GM12865 (cell line): ENCODE measurements around the gene MEG3.
A peak's percentile ranks its signal among the peaks of the same experiment; 100 is the strongest.

Experiments used
- DNase-seq: peaks from one replicate; pipeline ENCODE4 v3.0.0; 2010; ENCODE audit warnings: low read depth
- H3K4me3 ChIP-seq: 2 replicates; pipeline ENCODE4 v1.5.1; 2011; ENCODE audit warnings: mild to moderate bottlenecking, low read depth, low read length, control low read depth
- CTCF ChIP-seq: IDR thresholded peaks from 2 replicates; pipeline ENCODE4 v1.5.1; 2011; ENCODE audit warnings: low read length, control low read depth, low read depth, inconsistent platforms; ENCODE audit not compliant: insufficient read depth; ENCODE audit errors: missing control alignments

Gene MEG3

DNA sequence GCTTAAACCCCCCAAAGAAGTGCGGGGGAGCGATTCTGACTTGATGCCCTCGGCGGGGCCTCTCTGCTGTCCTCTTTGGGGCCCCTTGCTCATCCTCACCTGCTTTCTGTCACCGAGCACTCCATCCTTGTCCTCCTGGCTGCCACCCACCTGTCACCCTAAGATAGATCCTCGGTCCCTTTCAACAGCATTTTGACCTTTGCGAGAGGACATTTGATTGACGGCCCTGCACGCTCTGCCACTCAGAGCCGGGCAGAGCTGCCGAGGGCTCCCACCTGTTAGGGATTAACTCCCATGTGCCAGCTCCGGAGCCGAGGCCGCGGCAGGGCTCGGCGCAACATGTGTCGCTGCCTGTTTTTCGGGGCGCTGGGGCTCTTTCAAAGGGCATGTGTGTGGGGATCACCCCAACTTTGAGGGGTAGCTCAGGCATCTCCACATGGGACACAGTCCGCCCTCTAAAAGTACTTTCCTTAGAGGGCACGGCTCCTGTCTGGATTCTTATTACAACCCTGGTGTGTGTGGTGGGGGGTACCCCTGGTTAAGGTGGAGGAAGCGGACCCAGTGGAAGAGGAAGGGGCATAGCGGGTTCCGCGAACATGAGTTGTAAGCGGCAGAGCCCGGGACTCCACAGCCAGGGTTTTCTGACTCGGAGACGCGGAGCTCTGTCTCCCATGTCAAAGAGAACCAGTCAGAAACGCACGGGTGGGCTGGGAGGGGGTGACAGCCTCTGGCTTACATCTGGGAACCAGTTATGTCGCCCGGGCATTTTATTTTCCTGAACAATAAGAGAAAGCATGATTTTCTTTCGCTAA, 811 bp upstream of the MEG3 start:
- DNase-seq: no peak
- no peak for TF ChIP-seq CTCF
- no peak overlapping the region for H3K4me3 ChIP-seq

DNA sequence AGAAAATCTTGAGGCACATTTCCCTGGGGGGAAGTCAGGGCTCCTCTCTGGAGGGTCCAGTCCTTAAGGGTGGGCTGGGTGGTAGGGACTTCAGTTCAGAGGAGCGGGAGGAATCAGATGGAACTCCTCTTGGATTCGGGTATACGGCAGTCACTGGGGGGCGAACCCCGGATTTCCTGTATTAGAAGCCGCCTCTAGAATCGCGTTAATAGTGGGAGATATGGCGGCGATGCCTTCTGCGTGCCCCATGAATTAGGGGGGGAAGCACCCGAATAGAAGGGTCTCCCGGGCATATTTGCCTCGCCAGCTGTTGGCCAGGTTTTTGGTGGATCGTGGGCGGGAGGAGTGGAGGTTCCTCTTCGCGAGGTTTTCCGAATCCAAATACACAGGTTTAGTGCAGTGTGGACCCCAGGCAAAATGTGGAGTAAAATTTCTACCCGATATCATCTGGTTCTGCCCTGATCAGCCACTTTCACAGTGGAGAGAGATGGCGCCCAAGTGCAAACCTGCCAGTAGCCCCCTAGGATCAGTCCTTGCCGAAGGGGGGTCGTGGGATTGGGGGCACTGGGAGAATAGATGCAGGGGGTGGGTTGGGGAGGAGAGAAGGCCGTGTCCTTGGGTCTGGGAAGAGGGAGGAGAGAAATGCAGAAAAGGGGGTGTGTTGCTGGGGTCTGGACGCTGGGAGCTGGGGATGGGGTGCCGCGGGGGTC, 628 bp downstream of the MEG3 start:
- H3K4me3 ChIP-seq: no peak overlapping the region
- no peak for DNase-seq
- TF ChIP-seq CTCF: no peak

DNA sequence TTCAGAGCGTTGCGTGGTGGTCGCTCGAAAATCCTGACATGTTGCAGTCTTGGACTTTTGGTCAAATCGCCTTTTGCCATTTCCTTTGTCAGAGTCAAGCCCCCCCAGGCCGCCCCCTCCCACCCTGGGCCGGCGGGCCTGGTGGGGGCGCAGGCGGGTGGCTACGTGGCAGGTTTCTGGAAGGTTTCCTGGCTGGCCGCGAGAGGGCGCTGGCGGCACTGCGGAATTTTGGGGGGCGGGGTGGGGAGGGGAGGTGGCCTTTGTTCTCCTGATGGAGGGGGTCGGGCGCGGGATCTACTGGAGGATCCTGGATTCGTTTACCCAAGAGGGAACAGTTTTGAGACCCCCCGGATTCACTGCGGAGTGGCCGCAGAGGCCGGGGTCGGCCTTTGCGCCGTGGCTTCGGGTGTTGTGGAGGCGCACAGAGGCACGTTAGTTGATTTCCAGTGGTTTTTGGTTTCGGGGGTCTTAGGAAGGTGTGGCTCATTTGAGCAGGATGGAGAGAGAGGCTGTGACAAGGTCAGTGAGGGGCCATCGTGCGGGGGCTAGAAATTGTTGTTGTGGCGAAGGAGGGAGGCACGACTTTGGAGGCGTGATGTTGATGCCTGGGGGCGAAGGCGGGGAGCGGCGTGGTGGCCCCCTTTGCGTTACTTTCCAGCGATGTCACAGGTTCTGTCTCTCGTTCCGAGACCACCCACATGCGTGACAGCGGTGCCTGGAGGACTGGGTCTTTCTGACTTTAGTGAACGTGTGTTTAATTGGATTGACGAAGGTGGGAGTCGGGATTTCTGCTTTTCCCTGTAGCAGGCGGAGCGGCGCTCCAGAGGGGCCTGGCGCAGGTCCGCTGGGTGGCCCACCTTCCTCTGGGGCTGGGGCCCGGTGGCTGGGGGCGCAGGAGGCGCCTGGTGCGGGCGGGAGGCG, 1.4 kb downstream of the MEG3 start:
- H3K4me3 ChIP-seq: no peak overlapping the region
- DNase-seq: no peak
- TF ChIP-seq CTCF: peak; percentile 14

DNA sequence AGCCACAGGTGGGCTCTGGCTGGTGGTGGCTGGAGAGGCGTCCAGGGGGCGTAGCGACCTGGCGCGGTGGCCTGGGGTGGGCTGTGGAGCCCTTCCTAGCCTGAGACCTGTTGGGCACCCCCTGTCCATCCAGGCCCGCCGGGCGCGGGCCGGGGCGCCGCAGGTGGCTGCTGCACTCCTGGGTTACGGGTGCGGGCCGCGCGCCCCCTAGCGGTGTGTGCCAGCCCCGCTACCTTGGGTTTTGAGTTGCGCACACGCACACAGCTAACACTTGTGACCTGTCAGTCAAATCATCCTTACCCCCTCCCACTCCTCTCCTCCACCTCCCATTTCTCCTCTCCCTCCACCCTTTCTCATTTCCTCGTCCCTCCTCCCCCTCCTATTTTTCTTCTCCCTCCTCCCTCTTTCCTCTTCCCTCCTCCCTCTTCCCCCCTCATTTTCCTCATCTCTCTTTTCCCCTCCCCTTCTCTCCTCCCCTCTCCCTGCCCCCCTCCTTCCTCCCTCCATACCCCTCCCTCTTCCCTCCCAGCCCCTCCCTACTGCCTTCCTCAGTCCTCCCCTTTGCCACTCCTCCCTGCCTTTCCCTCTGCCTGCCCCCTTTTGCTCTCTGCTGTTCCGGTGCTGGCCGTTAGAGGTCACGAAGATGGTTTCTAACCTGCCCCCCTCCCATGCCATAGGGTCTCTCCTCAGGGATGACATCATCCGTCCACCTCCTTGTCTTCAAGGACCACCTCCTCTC, 2.3 kb downstream of the MEG3 start:
- H3K4me3 ChIP-seq: no peak overlapping the region
- no peak for DNase-seq
- TF ChIP-seq CTCF: no peak

DNA sequence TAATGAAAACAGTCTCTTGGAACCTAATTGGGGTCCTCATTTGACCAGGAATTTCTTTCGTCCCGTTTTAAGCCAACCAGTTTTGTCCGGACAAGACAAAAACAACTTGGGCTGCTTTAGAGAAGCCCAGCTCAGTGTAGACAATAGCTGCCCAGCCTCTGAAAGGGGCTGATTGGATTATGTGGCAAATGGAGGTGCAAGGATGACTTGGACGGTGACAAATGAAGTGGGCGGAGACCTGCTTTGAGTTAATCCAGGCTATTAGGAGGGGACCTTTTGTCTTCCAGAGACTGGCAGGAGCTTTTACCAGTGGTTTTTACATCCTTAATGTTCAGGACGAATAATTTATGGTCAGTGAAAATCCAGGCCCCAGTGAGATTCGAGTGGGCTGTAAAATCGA, 4.8 kb downstream of the MEG3 start:
- TF ChIP-seq CTCF: no peak
- H3K4me3 ChIP-seq: no peak overlapping the region
- DNase-seq: no peak

DNA sequence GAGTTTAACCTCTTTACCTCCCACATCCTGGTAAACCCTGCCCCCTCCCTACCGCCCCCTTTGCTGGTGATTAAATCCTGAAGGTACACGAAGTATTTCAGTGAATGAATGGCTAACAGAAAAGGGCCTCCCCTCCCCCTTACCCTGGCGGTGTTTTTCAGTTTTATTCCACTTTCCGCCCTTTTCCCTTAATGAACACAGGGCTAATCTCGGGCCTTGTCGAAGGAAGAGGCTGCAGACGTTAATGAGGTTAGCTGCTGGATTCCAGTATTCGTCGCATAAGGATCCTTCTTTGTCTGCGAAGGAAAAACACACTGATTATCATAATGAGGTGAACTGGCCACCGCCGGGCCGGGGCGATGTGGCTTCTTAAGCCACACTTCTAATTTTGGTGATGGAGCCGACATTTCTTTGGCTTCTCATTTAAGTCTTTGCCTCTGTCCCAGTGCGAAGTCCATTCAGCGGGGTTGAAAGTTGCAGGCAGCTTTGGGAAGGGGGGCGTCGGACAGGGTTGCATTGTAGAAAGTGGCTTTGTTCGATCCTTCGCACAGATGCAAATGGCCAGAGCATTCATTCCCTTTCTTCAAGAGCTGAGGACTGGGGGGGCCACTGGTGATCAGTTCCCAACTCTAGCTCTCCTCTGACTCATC, 6.5 kb downstream of the MEG3 start:
- TF ChIP-seq CTCF: no peak
- DNase-seq: no peak
- no peak overlapping the region for H3K4me3 ChIP-seq
